GM21786 (cell line): ENCODE results near the gene SLC2A4.

ENCODE experiments used
- ATAC-seq: cut with Tn5 transposase; IDR thresholded peaks from one replicate; pipeline ENCODE4 v1.9.1; 2021; ENCODE audit not compliant: unreplicated experiment

The SLC2A4 gene

DNA sequence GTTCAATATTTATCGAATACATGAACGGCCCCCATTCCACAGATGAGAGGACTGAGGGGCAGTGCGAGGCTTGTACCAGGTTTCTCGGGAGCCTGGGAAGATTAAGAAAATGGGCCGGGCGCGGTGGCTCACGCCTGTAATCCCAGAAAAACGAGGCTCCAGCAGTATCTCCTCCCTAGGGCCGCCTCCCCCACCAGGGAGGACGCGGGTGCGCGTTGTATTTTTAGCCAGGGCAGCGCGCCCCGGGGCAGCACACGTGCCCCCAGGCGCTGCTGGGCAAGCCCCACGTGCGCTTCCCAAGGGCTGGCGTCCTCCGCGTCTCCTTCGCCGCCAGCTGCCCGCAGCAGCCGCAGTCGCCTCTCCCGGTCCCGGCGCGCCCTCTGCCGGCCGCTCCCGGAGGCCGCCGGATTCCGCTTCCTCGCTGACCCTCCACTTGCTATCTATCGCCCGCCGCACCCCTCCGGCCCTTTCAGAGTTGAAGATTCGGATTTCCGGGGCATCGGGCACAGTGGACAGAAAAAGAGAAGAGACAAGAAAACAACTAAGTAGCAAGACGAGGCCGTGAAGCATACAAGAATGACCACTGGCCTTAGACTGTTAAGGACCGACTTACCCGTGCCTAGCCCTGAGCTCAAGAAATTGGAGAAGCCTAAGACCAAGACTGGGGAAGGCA is 14.8 kb downstream of the SLC2A4 start:
- no peak for ATAC-seq

DNA sequence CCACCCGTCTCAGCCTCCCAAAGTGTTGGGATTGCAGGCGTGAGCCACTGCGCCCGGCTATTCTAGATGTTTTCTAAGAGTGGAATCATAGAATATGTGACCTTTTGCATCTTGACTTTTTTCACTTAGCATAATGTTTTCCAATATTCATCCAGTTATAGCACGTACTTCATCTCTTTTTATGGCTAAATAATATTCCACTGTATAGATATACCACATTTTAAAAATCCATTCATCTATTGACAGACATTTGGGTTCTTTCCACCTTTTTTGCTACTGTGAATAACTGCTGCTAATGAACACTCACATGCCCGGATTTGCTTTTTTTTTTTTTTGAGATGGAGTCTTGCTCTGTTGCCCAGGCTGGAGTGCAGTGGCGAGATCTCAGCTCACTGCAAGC is 22.7 kb downstream of the SLC2A4 start:
- no peak for ATAC-seq

DNA sequence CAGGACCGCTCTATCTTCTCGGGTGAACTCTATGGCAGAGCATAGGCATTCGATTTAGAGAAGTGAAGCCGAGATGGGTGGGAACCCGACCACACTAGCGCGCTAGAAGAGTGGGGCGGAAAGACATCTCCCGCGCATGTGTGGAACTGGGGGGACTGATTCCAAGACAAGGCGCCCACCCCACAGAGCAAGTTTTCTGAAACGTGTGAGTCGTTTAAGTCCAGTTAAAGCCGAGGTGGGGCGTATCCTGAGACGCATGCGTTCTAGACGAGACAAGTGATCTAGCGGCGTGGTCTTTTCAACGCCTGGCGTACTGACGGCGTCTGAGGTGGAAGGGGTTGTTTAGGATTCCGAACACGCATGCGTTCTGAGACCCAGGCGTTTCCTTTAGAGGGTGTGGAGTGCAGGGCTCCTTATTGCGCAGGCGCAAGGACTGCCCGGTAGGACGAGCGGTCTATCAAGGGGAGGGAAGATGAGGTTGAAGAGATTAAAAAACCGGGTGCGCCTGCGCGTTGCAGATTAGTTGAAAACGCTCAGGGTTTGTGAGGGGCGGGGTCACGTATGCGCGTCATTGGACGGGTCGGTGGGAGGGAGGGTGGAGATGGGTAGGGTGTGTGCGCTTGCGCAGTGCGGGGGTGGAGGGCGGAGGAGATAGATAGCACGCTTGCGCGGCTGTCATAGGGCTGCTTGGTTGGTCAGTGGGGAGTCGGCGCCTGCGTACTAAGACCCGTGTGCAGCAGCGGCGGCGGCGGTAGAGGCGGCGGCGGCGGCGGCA is 25.6 kb downstream of the SLC2A4 start, which contains the start of gene EIF5A:
Gene EIF5A (plus strand): TSS at position 718 of the 775 bp plus-strand sequence. CDS start 2,008 bp downstream, outside the sequence.
- peak; percentile 67 for ATAC-seq

DNA sequence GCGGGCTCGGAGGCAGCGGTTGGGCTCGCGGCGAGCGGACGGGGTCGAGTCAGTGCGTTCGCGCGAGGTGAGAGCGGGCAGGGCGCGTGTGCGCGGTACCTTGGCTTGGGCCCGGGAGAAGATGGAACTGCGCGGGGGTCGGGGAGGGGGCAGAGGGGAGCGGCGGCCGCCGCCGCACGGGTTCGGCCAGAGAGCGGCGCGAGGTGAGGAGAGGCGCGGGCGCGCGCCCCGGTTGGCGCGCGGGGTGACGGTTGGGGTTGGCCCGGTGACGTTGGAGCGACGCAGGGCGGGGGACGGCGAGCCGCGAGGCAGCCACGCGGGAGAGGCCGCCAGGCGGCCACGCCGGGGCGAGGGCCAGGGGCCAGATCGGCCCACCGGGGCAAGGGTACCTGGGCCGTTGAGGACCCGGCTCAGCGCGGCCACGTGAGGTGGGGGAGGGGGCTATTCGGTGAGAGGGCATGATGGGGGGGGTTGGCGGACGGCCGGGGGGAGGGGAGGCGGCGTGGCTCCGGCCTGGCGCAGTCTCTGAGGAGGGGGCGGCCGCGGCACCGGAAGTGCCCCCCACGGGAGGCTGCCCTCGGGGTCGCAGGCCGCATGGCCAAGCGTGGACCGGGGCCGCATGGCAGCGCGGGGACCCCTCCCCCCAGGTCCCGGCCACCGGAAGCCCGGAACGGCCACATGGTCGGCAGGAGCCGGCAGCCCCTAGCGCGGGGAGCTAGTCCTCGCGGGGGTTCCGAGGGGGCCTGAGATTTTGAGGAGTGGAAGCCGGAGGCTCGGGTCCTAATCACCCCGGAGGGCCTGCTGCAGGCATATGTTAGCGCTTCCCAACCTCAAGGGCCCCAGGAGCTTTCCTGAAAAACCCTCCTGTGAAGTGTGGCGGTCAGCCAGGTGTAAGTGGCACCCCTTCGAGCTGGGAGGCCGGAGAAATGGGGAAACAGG is 26.4 kb downstream of the SLC2A4 start:
- no peak for ATAC-seq

DNA sequence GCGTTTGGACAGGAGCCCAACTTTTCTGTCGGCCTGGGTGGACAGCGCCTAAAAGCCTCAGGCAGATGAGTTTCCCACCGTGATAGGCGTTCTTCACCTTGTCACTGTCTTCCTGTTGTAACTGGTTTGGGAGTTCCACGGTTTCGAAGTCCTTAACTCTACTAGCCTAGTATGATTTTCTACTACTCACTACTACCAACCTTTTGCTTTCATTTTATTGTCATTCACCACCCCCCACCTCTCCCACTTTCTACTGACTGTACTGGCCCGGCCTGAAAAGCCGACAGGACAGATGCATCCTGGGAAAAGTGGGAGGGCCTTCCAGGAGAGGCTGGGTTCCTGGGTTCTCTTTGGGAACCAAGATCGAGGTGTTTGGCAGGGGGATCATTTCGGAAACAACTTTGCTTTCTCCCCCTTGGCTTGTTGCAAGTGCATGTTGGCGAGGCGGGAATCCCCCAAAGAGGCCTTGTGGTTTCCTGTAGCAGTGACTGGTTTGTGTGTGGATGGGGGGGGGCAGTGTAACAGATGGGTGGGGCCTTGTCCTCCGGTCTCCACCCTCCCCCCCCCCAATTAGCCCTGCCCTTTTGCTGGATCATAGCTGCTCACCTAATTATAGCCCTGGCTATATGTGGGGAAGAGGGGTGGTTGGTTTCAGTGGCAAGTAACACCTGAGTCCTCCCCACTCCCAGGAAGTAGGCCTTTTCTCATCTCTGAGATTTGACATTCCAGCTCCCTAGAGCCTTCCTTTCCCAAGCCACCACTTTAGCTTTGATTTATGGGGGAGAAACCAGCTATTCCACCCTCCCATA is 27.3 kb downstream of the SLC2A4 start:
- ATAC-seq, result no peak

DNA sequence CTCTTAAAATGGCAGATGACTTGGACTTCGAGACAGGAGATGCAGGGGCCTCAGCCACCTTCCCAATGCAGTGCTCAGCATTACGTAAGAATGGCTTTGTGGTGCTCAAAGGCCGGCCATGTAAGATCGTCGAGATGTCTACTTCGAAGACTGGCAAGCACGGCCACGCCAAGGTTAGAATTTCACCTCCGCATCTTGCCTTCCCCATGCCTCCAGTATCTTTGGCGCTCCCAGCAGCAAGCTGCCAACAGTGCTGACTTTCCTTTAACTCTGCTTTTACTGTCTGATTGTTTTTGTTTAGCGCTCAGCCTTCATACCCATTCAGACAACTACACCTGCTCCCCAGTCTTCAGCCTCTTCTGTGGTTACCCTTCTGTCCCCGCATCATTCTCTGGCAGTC is 28.1 kb downstream of the SLC2A4 start:
- no peak for ATAC-seq

DNA sequence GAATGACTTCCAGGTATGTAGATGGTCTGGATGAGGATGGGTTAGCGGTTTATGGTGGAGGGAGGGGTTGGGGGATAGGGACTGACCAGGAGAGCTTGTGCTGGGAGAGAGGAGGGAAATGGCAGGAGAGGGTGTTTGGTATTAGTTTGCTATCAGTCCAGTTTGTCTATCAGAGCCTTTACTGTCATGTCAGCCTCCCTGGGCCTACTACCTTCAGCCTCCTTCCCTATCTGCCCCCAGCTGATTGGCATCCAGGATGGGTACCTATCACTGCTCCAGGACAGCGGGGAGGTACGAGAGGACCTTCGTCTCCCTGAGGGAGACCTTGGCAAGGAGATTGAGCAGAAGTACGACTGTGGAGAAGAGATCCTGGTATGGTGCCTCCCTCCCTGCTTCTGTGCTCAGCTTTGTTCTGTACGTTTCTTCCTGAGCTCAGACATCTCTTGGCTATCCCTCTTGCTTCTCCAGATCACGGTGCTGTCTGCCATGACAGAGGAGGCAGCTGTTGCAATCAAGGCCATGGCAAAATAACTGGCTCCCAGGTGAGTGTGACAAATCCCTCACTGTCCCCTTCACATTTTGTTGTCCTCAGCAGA is 29.7 kb downstream of the SLC2A4 start:
- ATAC-seq, result no peak

DNA sequence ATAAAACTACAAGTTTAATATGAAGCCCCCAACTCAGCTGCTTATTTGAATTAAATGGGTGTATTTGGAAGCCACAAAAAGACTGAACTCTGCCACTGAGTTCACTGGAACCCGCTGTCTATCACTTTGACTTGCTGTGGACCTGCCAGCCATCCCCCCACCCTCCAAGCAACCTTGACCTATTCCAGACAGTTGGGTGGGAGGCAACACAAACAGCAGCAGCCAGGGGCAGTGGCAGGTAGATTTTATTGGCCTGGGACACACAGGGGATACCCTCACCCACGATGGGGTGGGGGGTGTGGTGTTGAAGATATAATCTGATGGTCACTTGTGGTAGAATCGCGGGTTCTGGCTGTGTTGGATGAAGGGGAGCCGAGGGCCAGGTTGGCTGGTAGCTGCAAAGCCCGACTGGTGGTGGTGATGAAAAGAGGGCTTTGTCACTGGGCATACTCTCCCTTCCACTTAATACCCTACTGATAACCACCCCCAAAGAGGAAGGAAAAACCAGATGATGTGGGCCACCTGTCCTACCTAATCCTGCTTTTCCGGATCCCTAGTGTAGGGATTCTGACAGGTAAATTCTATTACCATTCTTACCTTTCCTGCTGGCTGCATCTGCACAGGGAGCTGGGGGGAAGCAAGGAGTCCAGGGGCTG is 31.0 kb downstream of the SLC2A4 start:
- no peak for ATAC-seq

DNA sequence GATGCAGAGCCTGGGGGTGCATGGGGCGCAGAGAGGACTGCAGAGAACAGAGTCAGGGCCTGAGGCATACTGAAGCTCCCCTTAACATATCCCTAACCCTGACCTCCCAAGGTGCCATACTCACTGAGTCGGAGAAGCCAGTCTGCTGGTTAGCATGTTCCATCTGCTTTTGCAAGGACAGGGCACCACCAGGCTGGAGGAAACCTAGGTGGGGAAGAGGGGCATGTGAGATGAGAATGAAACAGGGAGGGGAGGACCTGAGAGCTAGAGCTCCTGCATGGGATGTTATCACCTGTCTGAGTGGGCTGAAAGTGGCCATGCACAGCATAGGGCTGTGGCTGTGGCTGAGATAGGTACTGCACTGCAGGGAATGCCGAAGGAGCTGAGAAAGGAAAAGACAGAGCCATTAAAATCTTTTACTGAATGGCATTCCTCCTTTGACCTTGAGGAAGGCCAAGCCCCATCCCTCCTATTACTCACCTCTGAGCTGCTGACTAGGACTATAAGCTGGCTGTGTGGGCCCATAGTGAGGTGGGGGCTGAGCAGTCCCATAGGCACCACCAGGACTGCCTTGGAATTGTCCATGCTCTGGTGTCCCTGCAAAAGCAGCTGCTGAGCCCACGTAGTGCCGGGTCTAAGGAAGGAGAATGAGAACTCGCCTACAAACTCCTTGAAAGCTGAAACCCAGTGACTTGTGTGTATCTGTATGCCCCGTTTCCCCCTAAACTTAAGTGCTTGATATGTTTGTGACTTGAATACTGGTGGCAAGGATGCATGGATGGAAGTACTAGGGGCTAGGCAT is 31.8 kb downstream of the SLC2A4 start:
- no peak for ATAC-seq

DNA sequence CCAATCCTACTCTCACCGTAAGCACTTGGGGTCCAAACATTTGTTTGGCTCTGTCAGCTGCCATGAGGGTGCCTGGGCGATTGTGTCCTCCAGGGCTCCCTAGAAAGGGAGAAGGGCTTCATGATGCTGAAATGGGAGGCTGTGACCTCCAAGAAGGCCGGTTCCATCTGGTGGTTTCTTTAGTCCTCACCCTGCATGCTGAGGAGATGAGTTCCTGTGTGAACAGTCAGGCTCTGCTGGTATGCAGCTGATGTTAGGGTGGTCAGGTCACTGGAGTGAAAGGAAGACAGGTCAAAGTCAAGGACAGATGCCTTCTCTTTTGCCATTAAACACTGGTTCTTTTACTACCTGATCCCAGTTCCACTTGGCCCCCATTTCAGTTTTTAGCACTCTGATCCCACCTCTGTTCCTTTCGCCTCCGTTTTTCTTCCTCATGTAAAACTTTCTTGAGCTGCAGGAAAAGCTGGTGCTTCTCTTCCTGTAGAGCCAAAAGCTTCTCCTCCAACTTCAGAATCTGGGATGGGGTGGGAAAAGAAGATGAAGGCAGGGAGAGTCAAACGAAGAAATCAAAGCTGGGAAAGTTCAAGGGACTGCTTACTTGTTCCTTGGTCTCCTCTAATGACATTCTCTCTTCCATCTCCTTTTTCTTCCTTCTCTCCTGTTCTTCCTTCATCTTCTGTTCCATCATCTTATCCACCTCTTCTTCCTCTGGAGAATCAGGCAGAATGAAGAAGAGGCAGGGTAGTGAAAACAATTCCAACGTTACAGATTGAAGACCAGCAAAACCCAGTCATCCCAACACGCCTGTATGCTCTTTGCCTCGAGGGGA is 32.6 kb downstream of the SLC2A4 start:
- no peak for ATAC-seq

DNA sequence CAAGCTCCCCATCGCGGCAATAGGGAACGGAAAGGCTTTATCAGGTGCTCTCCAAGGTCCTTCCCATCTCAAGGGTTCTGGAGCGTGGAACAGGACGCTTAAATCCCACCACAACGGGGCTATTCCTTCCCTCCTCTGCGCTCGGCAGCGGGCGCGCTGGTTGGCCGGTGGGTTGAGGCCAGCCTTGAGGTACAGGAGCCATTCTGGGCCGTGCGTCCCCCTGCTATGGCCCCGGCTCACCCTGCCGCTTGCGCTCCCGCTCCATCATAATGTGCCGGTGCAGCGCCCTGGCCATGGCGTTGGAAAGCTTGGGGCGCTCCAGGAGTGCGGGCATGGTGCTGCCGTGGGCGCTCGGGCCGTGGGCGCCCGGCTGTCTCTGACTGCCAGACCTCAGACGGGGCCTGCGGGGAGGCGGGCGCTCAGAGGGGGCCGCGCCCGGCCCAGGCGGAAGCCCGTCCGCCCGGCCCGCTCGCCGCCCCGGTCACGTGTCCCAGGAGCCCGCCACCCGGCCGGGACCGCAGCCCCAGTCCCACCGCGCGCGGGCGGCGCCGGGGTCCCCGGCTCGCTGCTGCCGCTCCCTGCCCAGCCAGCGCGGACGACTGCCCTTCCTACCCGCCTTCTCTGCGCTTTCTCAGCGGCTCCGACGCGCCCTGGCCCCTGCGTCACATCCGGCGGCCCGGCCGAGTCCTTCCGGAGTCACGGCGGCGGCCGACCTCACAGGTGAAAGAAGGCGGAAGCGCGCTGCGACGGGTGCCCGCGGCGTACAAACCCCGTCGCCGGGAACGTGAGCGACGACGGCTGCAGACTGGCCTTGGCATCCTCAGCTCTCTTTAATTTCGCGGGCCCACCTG is 33.4 kb downstream of the SLC2A4 start, which contains the start of gene GPS2:
Gene GPS2 (minus strand): TSS at position 642 of the 851 bp plus-strand sequence. CDS start 308 bp downstream, at position 334.
- ATAC-seq, result peak; percentile 67

DNA sequence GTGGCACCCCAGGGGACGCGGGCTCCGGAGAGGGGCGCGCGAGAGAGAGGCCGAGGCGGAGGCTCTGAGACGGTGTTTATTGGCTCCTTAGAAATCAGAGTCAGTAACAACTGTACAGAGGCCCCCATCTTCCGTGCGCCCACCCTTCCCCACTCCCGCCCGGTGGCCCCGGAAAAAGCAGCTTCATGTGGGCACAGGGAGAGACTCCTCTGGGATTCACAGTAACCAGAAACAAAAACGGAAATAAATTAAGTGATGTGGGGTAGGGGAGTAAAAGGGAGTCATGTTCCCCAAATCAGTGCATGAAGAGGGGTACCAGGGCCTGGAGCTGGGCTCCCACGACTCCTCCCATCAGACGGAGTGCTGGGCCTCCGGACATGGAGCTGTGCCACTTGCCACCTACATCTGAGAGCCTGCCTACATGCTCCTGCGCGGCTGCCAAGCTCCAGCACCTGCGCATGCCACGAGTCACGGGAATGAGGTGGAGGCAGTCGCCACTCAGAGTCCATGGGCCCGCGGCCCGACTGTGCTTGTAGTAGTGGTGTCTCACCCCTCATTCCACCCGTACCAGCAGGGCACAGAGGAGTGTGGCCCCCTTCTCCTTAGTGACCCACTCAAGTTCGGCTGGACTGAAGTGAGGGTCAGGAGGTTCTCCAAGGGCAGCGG is 34.2 kb downstream of the SLC2A4 start:
- ATAC-seq, result no peak

DNA sequence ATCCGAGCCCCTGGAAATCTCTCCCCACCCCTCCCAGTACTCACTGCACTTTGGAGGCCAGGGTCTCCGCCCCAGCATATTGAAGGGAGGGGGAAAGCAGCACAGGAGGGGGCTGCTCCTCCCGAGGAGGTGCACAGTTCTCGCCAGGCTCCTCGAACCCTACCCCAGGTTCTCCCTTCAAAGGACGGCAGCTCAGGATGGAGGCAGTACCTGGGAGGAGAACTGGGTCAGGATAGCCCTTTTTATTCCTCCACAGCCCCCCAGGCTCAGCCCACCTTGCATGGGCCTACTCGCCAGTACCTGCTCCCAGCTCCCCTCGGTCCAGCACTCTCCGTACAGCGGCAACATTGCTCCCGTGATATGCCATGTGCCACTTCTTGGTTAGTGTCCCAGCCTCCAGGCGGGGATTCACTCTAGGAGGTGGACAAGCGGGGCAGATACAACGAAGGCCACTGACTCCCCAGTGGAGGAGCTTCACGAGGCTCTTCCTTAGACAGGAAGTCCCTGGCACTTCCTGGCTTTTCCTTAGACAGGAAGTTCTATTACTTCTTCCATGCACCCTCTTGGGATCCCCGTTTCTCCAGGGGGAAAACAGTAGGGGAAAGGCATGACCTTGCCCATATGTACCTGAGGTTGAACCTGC is 35.8 kb downstream of the SLC2A4 start:
- no peak for ATAC-seq

DNA sequence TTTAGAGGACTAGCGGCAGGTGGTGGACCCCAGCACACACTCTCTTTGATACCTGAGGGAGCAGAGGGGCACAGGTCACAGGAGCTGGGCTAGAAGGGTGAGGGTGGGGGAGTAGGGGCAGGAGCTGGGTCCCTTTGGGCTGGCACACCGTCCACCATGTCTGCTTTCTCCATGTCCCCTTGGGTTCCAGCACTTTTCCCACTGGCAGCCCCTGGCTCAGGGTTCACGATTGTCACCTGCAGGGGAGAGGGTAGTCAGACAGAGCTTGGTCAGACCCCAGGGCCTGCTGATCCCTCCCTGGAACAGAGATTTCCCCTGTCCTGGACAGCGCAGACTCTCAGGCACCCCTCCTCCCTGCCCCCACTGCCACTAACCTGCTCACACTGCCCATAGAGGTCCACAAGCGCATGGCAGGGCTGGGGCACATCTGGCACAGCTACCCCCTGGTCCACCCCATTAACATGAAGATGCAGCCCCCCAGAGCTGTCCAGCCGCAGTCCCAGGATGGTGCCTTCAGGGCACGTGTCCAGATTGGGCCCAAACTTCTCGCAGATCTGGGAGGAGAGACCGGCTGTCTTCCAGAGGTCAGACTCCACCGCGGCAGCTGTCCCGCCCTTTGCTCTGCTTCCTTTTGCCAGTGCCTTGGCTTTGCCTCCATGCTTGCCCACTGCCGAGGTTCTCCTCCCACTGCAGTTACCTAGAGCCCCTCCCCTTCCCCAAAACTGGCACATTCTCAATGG is 36.8 kb downstream of the SLC2A4 start:
- ATAC-seq, result no peak

DNA sequence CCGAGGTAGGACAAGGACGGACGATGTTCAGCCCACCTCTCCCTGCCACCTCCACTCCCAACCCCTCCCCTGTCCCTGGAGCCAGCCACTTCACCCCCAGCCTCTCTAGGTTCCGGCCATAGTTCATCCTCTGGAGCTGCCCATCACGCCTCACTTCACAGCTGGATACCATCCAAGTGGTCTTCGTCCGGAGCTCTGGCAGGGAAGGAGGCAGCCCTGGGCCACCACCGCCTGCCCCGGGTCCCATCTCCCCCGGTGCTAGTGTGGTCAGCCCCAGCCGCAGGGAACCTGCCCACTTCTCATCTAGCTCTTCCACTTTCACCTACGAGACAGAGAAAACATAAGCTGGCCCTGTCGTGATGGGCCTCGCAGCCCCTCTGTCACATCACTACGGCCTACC is 39.9 kb downstream of the SLC2A4 start:
- ATAC-seq, result no peak
